IPS-18c (cell line): ENCODE data around the gene MYO16.
"Not testable (repeated sequence)": the region's sequence is repeated elsewhere in the genome, so short reads cannot be mapped to it uniquely, and the experiment has no call there.

Source experiments
- H3K4me3 ChIP-seq: 2 replicates; pipeline ENCODE4 v1.7.0; 2013; ENCODE audit warnings: low read depth, mild to moderate bottlenecking, low read length, moderate library complexity; ENCODE audit not compliant: insufficient read depth
- H3K9me3 ChIP-seq: one replicate; pipeline ENCODE4 v1.6.1; 2013; ENCODE audit warnings: mild to moderate bottlenecking, low read length, moderate library complexity; ENCODE audit not compliant: control insufficient read depth, insufficient read depth

Gene MYO16

GRCh38 chr13:109209526-109209925 lies 580.1 kb downstream of the MYO16 start:
- Histone ChIP-seq H3K4me3 (no peak overlapping the region), H3K9me3 (no peaks in the 10 kb centered on the region)

GRCh38 chr13:109211616-109212015 lies 582.2 kb downstream of the MYO16 start:
- no peak overlapping the region for H3K4me3 ChIP-seq
- no peaks in the 10 kb centered on the region for H3K9me3 ChIP-seq

- no peaks in the 10 kb centered on the region for H3K9me3 ChIP-seq
- no peak overlapping the region for H3K4me3 ChIP-seq
Measured at GRCh38 chr13:109212650-109213049, 583.2 kb downstream of the MYO16 start.

- Histone ChIP-seq H3K9me3 (no peaks in the 10 kb centered on the region), H3K4me3 (no peak overlapping the region)
Measured at GRCh38 chr13:109213714-109214113, 584.3 kb downstream of the MYO16 start.

GRCh38 chr13:109214393-109214792 lies 585.0 kb downstream of the MYO16 start:
- H3K9me3 ChIP-seq = no peaks in the 10 kb centered on the region
- no peak overlapping the region for H3K4me3 ChIP-seq

- Histone ChIP-seq H3K9me3 (no peaks in the 10 kb centered on the region), H3K4me3 (no peak overlapping the region)
Measured at GRCh38 chr13:109215377-109215776, 586.0 kb downstream of the MYO16 start.

GRCh38 chr13:109217510-109217909 lies 588.1 kb downstream of the MYO16 start:
- H3K9me3 ChIP-seq, H3K4me3 ChIP-seq: not testable (repeated sequence)

GRCh38 chr13:109220631-109221030 lies 591.2 kb downstream of the MYO16 start:
- Histone ChIP-seq H3K4me3 (no peak overlapping the region), H3K9me3 (peaks cover 4% of the 10 kb centered on the region)

GRCh38 chr13:109224033-109224432 lies 594.6 kb downstream of the MYO16 start:
- Histone ChIP-seq H3K9me3 (peaks cover 4% of the 10 kb centered on the region), H3K4me3 (no peak overlapping the region)

GRCh38 chr13:109226631-109227030 lies 597.2 kb downstream of the MYO16 start:
- Histone ChIP-seq H3K9me3 (peaks cover 8% of the 10 kb centered on the region), H3K4me3 (no peak overlapping the region)

- H3K4me3 ChIP-seq = no peak overlapping the region
- H3K9me3 ChIP-seq = peaks cover 8% of the 10 kb centered on the region
Measured at GRCh38 chr13:109227344-109227940, 598.0 kb downstream of the MYO16 start.

GRCh38 chr13:109228211-109228610 lies 598.8 kb downstream of the MYO16 start:
- Histone ChIP-seq H3K9me3 (peaks cover 8% of the 10 kb centered on the region), H3K4me3 (no peak overlapping the region)

- Histone ChIP-seq H3K4me3 (no peak overlapping the region), H3K9me3 (peaks cover 4% of the 10 kb centered on the region)
Measured at GRCh38 chr13:109231888-109232287, 602.5 kb downstream of the MYO16 start.

- Histone ChIP-seq H3K9me3 (peaks cover 4% of the 10 kb centered on the region), H3K4me3 (no peak overlapping the region)
Measured at GRCh38 chr13:109233293-109233692, 603.9 kb downstream of the MYO16 start.

- H3K9me3 ChIP-seq = no peaks in the 10 kb centered on the region
Measured at GRCh38 chr13:109235901-109236300, 606.5 kb downstream of the MYO16 start.

GRCh38 chr13:109241160-109241559 lies 611.7 kb downstream of the MYO16 start:
- Histone ChIP-seq H3K4me3 (no peak overlapping the region), H3K9me3 (no peaks in the 10 kb centered on the region)

More at GRCh38 chr13:109235901-109236300, 606.5 kb downstream of the MYO16 start:
- no peak overlapping the region for H3K4me3 ChIP-seq

- Histone ChIP-seq H3K4me3 (no peak overlapping the region), H3K9me3 (no peaks in the 10 kb centered on the region)
Measured at GRCh38 chr13:109243311-109243951, 614.0 kb downstream of the MYO16 start.

- Histone ChIP-seq H3K4me3 (no peak overlapping the region), H3K9me3 (no peaks in the 10 kb centered on the region)
Measured at GRCh38 chr13:109244566-109244965, 615.2 kb downstream of the MYO16 start.

- Histone ChIP-seq H3K9me3 (no peaks in the 10 kb centered on the region), H3K4me3 (no peak overlapping the region)
Measured at GRCh38 chr13:109246001-109246400, 616.6 kb downstream of the MYO16 start.
